ENCODE data around the gene IL24.

DNA sequence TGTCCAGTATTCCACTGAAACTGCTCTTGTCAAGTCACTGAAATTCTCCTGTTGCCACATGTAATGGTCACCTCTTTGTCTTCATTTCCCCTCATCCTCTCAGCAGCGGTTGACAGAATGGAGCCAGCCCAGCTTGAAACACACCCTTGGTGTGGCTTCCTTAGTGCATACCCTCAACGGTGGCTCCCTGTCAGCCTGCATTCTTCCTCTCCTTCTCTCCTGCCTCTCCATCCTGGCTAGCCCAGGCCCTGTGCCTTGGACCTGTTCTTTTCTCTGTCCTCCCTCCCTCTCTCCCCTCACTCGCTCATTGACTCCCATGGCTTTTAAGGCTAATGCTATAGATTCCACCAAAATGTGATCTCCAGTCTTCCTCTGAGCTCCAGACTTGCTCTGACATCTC is 20.8 kb downstream of the IL24 start:
- TF ChIP-seq, protein P1, sequence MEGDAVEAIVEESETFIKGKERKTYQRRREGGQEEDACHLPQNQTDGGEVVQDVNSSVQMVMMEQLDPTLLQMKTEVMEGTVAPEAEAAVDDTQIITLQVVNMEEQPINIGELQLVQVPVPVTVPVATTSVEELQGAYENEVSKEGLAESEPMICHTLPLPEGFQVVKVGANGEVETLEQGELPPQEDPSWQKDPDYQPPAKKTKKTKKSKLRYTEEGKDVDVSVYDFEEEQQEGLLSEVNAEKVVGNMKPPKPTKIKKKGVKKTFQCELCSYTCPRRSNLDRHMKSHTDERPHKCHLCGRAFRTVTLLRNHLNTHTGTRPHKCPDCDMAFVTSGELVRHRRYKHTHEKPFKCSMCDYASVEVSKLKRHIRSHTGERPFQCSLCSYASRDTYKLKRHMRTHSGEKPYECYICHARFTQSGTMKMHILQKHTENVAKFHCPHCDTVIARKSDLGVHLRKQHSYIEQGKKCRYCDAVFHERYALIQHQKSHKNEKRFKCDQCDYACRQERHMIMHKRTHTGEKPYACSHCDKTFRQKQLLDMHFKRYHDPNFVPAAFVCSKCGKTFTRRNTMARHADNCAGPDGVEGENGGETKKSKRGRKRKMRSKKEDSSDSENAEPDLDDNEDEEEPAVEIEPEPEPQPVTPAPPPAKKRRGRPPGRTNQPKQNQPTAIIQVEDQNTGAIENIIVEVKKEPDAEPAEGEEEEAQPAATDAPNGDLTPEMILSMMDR (optimal IDR thresholded peaks at IDR 0.05 in 1 of 3, IDR thresholded peaks at IDR 0.05 in 1 of 3, conservative IDR thresholded peaks at IDR 0.05 in 1 of 3; ENCODE audit: extremely low read depth in 1 of 3, insufficient read depth in 2 of 3, low read length in 3 of 3): no peak
- no peak for TF ChIP-seq EZH2 (IDR thresholded peaks at IDR 0.05; ENCODE audit: low read length)
